ENCODE measurements around the gene DSP. TPM values are rescaled to one million over a fixed set of nuclear protein-coding genes. Genes with fewer than 3 reads are reported as not detected.

Gene DSP
- total RNA-seq: 7.2 TPM

- Histone ChIP-seq H3K4me3 (peak within 1 kb of the TSS; percentile 63 to 76), H3K4me1 (peaks cover 8 to 16% of the 10 kb centered on the region in 2 donors), H3K9me3 (no peaks in the 10 kb centered on the region), H3K27me3 (peaks cover 12% of the 10 kb centered on the region), H3K36me3 (no peaks in the 10 kb centered on the region), H3K27ac (no peak within 1 kb of the TSS)
- no peak for DNase-seq (ENCODE audit: low spot score in 2 of 2)
- no peak for TF ChIP-seq CTCF (IDR thresholded peaks at IDR 0.05)
- intact Hi-C loops (cut with DNase I): no loop called here
Observed at GRCh38 chr6:7541175-7542064, at the start of gene DSP. TSS of gene DSP (plus strand) at chr6:7541671. CDS start at chr6:7541916, 245 bp downstream.

- no peak overlapping the region for H3K27ac ChIP-seq
- no peaks in the 10 kb centered on the region for H3K27me3 ChIP-seq
- no peaks in the 10 kb centered on the region for H3K36me3 ChIP-seq
- no peaks in the 10 kb centered on the region for H3K4me1 ChIP-seq
- TF ChIP-seq CTCF (IDR thresholded peaks at IDR 0.05): no peak
- H3K9me3 ChIP-seq: no peaks in the 10 kb centered on the region
- H3K4me3 ChIP-seq: no peak overlapping the region
- intact Hi-C loops (cut with DNase I): no loop called here
- no peak for DNase-seq (ENCODE audit: low spot score in 2 of 2)
Observed at GRCh38 chr6:7493866-7494265, 47.6 kb upstream of the DSP start.

GRCh38 chr6:7494638-7495037, 46.8 kb upstream of the DSP start:
- TF ChIP-seq CTCF (IDR thresholded peaks at IDR 0.05): no peak
- H3K9me3 ChIP-seq: no peaks in the 10 kb centered on the region
- intact Hi-C loops (cut with DNase I): no loop called here
- no peaks in the 10 kb centered on the region for H3K4me1 ChIP-seq
- H3K4me3 ChIP-seq: no peak overlapping the region
- DNase-seq (ENCODE audit: low spot score in 2 of 2): no peak
- H3K27ac ChIP-seq: no peak overlapping the region
- H3K36me3 ChIP-seq: no peaks in the 10 kb centered on the region
- H3K27me3 ChIP-seq: no peaks in the 10 kb centered on the region

- Histone ChIP-seq H3K9me3 (no peaks in the 10 kb centered on the region), H3K27ac (no peak overlapping the region), H3K4me3 (no peak overlapping the region), H3K4me1 (no peaks in the 10 kb centered on the region), H3K27me3 (no peaks in the 10 kb centered on the region), H3K36me3 (no peaks in the 10 kb centered on the region)
- TF ChIP-seq CTCF (IDR thresholded peaks at IDR 0.05): no peak
- DNase-seq (ENCODE audit: low spot score in 2 of 2): no peak
- intact Hi-C loops (cut with DNase I): no loop called here
Observed at GRCh38 chr6:7496266-7496875, 45.1 kb upstream of the DSP start.

- TF ChIP-seq CTCF (IDR thresholded peaks at IDR 0.05): no peak
- no peak overlapping the region for H3K4me3 ChIP-seq
- DNase-seq (ENCODE audit: low spot score in 2 of 2): no peak
- no peaks in the 10 kb centered on the region for H3K36me3 ChIP-seq
- H3K9me3 ChIP-seq: no peaks in the 10 kb centered on the region
- H3K27me3 ChIP-seq: no peaks in the 10 kb centered on the region
- no peaks in the 10 kb centered on the region for H3K4me1 ChIP-seq
- no peak overlapping the region for H3K27ac ChIP-seq
- intact Hi-C loops (cut with DNase I): no loop called here
Observed at GRCh38 chr6:7500752-7501282, 40.7 kb upstream of the DSP start.
